Skin of body (tissue), 2 donors: ENCODE results near the gene PLEKHM1. TPM values are rescaled to one million over a fixed set of nuclear protein-coding genes. Genes with fewer than 3 reads are reported as not detected.
"Not testable (repeated sequence)": the region's sequence is repeated elsewhere in the genome, so short reads cannot be mapped to it uniquely, and the experiment has no call there.

Source experiments
- DNase-seq: peaks from one replicate; lab custom pipeline; 2025; lab: John Stamatoyannopoulos, UW
- total RNA-seq: library from RNA; depleted of rRNA; stranded (reverse); fragments of >200 nt; gene quantifications from one replicate; pipeline ENCODE4 v1.2.3, GENCODE V29; 2014

PLEKHM1 gene
- total RNA-seq, 1 donor from 2014 or later, result 14.9 TPM

- not testable (repeated sequence) for DNase-seq
Observed at GRCh38 chr17:45461524-45462327, 28.8 kb downstream of the PLEKHM1 start.

- DNase-seq, result not testable (repeated sequence)
Observed at GRCh38 chr17:45460422-45460821, 30.1 kb downstream of the PLEKHM1 start.

- not testable (repeated sequence) for DNase-seq
Observed at GRCh38 chr17:45454341-45454740, 36.2 kb downstream of the PLEKHM1 start.

DNA sequence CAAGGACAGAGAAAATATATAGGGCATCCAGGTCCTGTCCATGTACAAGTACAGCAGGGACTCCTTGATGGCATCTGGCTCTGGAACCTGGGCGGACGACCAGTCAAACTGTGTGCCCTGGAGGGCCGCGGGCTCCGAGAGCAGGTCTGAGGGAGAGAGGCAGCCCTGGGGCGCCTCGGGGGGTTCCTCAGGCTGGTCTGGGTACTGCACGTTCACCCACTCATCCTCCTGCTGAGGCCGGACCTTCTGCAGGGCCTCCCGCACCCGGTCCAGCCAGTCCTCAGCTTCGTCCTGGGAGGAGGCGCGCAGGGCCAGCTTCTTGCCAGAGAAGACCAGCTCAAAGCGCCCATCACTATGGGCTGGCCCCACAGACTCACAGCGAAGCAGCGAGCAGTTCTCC is 36.8 kb downstream of the PLEKHM1 start:
- not testable (repeated sequence) for DNase-seq

DNA sequence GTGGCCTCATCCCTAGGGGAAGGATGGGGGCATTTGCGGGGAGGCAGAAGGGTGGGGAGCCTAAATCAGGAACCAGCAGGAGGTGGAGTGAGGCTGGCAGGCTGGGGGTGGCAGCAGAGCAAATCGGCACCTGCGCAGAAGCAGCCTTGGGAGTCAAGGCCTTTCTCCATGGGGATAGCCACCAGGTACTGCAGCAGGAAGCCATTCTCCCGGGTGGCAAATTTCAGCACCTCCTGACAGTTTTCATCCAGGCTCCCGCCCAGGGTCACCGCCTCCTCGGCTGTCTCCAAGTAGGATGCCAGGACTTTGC is 37.3 kb downstream of the PLEKHM1 start:
- not testable (repeated sequence) for DNase-seq

- DNase-seq, result not testable (repeated sequence)
Observed at GRCh38 chr17:45452329-45453224, 37.9 kb downstream of the PLEKHM1 start.

GRCh38 chr17:45451660-45452059 is 38.9 kb downstream of the PLEKHM1 start:
- not testable (repeated sequence) for DNase-seq

- DNase-seq, result no peak
Observed at GRCh38 chr17:45451131-45451530, 39.4 kb downstream of the PLEKHM1 start.

GRCh38 chr17:45449708-45450329 is 40.7 kb downstream of the PLEKHM1 start:
- DNase-seq, result not testable (repeated sequence)

- DNase-seq, result not testable (repeated sequence)
Observed at GRCh38 chr17:45449260-45449659, 41.3 kb downstream of the PLEKHM1 start.

DNA sequence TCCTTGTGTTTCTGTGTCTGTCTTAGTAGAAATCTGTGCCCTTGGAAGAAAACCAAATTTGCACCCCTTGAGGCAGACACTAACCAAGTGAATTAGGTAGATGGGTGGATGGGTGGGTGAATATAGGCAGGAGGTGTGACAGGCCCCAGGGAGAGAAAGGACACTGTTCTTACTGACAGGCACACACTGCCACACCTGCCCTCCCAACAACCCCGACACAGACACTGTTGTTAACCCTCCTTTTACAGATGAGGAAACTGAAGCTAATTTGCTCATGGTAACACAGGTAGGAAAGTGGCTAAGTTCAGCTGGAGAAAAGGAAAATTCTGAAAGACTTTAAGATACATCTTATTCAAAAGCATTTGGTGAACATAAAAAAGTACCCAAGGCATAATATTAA is 42.0 kb downstream of the PLEKHM1 start:
- not testable (repeated sequence) for DNase-seq

DNA sequence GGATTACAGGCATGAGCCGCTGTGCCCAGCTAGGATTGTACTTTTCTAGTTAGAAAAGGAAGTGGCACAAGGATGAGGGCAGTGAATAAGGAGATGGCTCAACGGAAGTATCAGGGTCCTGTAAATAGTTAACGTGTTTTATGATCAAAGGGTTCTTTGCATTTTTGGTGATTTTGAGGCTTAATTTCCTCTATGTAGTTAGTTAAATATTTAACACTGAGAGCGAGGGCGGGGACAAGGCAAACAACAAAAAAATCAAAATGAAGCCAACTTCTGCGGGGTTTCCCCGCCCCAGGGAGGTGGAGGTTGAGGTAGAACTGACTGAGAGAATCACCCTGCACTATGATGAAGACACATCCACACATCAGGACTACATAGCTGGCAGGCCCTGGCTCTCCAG is 42.5 kb downstream of the PLEKHM1 start:
- DNase-seq, result not testable (repeated sequence)

GRCh38 chr17:45447650-45448049 is 42.9 kb downstream of the PLEKHM1 start:
- not testable (repeated sequence) for DNase-seq

DNA sequence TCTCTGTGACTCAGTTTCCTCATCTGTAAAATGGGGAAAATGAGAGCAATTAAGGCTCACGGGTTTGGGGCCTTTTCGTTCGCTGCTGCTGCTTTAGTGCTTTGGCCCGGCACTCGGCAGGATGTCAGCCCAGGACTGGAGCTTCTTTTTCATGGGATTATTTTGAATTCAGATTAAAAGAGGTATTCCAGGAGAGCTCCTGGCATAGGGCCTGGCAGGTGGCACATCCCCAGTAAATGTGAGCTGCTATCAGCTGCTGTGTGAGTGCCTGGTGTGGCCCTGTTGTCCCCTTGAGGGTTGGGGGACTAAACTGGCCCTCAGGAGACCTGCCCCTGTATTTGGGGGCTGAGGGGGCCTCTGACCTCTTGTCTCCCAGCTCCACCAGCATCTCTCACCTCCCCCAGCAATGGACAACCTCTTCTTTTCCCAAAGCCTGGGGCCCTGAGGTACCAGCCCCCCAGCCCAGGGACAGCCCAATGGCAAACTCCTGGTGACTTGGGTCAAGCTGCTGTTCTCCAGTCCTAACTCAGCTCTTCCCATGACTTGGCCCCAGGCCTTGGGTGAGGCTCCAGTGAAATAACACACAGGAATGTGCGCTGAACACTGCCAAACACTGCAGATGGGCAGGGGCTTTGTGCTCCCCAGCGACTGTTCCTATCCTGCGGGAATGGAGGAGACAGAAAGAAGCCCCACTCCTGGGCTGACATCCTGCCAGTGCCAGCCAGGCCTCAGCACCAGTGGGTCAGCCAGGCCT is 43.5 kb downstream of the PLEKHM1 start:
- DNase-seq, result not testable (repeated sequence)

DNA sequence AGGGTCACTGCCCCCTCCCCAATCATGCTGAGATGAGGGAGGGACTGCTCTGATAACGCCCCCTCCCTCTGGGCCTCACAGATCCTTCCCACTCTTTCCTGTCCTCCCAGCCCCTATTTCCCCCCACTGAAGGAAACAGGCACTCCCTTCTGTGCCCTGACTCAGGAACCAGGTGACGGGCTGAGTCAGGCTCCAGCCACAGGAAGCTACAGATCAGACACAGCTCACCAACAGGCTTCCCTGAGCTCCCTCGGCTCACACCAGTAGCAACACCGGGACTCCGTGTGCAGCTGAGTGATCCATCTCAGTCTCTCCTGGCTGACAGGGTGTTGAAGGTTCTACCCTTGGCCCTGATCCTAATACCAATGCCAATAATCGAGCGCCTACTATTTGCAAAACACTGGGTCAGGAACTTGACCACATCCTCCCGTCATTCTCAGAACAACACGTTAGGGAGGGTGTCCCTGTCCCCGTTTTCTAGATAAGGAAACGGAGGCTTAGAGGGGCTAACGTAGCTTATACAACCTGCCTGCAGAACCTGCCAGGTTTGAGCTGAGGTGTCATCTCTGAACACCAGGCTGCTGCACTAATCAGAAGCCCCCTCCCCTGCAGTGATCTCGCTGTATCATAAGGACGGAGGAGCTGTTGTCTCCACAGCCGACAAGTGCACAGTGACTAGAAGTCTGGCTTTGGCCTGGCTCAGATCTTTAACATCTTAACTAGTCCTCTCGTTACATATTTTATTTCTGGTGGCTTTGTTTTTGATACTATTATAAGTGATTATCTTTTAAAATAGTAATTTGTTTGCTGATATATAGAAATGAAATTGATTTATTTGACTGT is 44.4 kb downstream of the PLEKHM1 start:
- not testable (repeated sequence) for DNase-seq

- not testable (repeated sequence) for DNase-seq
Observed at GRCh38 chr17:45444856-45445820, 45.4 kb downstream of the PLEKHM1 start.

GRCh38 chr17:45444301-45444700 is 46.2 kb downstream of the PLEKHM1 start:
- not testable (repeated sequence) for DNase-seq

- not testable (repeated sequence) for DNase-seq
Observed at GRCh38 chr17:45443371-45444260, 46.9 kb downstream of the PLEKHM1 start.
